Lower leg skin (tissue), 4 donors: ENCODE data around the gene XRCC2. TPM values are rescaled to one million over a fixed set of nuclear protein-coding genes. Genes with fewer than 3 reads are reported as not detected.

ENCODE experiments used
- DNase-seq, 2 donors: peaks; one replicate each; pipeline ENCODE4 v3.0.0-alpha.2; 2019; ENCODE audit warnings: low spot score in 2 of 2
- H3K4me3 ChIP-seq: fragments of 200-600 bp; sonication (generic); 2 replicates; pipeline ENCODE4 v1.5.1; 2017; ENCODE audit warnings: mild to moderate bottlenecking, low read depth; ENCODE audit not compliant: poor library complexity, severe bottlenecking
- POLR2A ChIP-seq, 2 donors: fragments of 450-650 bp; IDR thresholded peaks; one replicate each; pipeline ENCODE4 v1.6.1; 2016 to 2017; ENCODE audit warnings: antibody characterized with exemption in 2 of 2, mild to moderate bottlenecking in 1 of 2, moderate library complexity in 1 of 2
- WGBS, 2 donors: methylation state at CpG; one replicate each; pipeline ENCODE4 v1.1.5; 2018; 5-methylcytosine and 5-hydroxymethylcytosine counted together
- intact Hi-C: fragments of 100-400 bp; cut with DNase I; formaldehyde crosslinking; loops from one replicate; pipeline ENCODE4 v1.15.0; 2023; ENCODE audit warnings: low total_unique reads
- total RNA-seq, 4 donors: library from RNA; depleted of rRNA; stranded (reverse); fragments of >200 nt; gene quantifications; one replicate each; pipeline ENCODE4 v1.1.0, GENCODE V29; 2016
- TF ChIP-seq, protein P1 (sequence below), 3 donors: fragments of 450-650 bp; IDR thresholded peaks; one replicate each; pipeline ENCODE4 v1.5.1; 2016; ENCODE audit warnings: antibody characterized with exemption in 3 of 3, mild to moderate bottlenecking in 3 of 3, moderate library complexity in 2 of 3

XRCC2 gene
- total RNA-seq, 4 donors from 2014 or later: 0.25 to 1.1 (median 0.81) TPM

DNA sequence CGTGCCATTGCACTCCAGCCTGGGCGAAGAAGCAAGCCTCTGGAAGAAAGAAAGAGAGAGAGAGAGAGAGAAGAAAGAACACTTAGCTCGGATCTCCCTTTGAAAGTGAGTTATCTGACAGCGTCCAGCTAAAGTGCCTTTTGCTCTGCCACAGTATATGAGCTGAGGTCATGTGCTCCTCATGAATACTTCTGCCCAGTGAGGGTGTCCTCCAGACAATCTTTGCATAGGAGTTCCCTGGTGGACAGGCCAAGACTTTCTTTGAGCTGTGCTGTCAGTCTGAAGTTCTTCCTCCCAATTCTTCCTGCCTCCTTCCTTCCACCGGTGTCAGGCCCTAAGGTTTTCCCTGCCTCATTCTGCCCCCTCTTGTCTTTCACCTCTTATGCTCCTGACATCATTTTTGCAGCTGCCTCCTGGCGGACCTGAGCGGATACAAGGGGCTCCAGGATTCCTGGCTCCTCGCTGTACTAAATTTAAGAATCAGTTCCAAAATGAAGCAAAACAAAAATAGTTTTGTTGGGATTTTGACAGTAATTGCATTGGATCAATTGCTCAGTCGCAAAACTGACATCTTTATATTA lies 31.9 kb downstream of the XRCC2 start:
- intact Hi-C loops: no loop called here
- 83 to 84% methylated on average over 9 of the region's 9 CpGs for WGBS, 2 donors
- TF ChIP-seq POLR2A (IDR thresholded peaks at IDR 0.05): no peak
- TF ChIP-seq, protein P1, sequence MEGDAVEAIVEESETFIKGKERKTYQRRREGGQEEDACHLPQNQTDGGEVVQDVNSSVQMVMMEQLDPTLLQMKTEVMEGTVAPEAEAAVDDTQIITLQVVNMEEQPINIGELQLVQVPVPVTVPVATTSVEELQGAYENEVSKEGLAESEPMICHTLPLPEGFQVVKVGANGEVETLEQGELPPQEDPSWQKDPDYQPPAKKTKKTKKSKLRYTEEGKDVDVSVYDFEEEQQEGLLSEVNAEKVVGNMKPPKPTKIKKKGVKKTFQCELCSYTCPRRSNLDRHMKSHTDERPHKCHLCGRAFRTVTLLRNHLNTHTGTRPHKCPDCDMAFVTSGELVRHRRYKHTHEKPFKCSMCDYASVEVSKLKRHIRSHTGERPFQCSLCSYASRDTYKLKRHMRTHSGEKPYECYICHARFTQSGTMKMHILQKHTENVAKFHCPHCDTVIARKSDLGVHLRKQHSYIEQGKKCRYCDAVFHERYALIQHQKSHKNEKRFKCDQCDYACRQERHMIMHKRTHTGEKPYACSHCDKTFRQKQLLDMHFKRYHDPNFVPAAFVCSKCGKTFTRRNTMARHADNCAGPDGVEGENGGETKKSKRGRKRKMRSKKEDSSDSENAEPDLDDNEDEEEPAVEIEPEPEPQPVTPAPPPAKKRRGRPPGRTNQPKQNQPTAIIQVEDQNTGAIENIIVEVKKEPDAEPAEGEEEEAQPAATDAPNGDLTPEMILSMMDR (IDR thresholded peaks at IDR 0.05): no peak
- DNase-seq: no peak
- no peak overlapping the region for H3K4me3 ChIP-seq

DNA sequence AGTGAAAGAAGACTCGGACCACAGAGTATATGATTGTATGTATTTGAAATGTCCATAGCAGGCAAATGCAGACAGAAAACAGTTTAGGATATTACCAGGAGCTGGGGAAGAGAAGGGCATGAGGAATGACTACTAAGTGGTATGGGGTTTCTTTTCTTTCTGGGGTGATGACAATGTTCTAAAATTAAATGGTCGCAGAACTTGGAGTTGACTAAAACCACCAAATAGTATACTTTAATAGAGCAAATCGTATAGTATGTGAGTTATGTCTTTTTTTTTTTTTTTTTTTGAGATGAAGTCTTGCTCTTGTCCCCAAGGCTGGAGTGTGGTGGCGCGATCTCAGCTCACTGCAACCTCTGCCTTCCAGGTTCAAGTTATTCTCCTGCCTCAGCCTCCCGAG lies 34.6 kb downstream of the XRCC2 start:
- H3K4me3 ChIP-seq: no peak overlapping the region
- TF ChIP-seq POLR2A (IDR thresholded peaks at IDR 0.05): no peak
- TF ChIP-seq, protein P1 (IDR thresholded peaks at IDR 0.05): no peak
- no peak for DNase-seq
- intact Hi-C loops: no loop called here
- 94% methylated on average over 6 of the region's 6 CpGs for WGBS, 2 donors

DNA sequence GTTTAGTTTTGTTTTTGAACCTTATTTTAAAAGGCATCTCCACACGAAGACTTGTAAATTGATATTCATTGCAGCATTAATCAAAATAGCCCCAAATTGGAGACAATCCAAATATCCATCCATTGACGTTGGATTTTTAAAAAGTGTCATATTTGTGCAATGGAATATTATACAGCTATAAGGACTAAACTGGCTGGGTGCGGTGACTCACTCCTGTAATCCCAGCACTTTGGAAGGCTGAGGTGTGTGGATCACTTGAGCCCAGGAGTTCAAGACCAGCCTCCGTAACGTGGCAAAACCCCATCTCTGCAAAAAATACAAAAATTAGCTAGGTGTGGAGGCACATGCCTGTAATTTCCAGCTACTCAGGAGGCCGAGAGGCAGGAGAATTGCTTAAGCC lies 35.1 kb downstream of the XRCC2 start:
- WGBS, 2 donors: 72 to 77% methylated on average over 6 of the region's 6 CpGs
- no peak for DNase-seq
- intact Hi-C loops: no loop called here
- H3K4me3 ChIP-seq: no peak overlapping the region
- TF ChIP-seq, protein P1 (IDR thresholded peaks at IDR 0.05): no peak
- no peak for TF ChIP-seq POLR2A (IDR thresholded peaks at IDR 0.05)

DNA sequence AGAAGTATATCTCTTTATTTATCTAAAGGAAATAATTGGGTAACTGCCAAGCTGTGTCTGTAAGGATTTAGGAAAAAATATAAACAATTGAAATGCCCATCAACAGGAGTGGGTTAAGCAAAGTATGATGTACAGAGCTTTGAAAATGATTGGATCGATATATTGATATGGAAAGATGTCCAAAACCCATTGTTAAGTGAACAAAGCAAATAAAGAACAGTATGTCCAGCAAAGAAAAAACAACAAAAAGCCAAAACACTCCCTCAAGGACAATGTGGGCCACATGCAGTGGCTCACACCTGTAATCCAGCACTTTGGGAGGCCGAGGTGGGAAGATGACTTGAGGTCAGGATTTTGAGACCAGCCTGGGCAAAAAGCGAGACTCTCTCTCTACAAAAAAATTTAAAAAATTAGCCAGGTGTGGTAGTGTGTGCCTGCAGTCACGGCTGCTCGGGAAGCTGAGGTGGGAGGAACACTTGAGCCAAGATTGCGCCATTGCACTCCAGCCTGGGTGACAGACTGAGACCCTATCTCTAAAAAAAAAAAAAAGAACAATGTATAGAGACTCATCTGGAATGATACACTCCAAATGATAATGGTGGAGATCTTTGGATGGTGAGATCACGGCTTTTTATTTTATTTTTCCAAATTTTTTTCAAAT lies 37.9 kb downstream of the XRCC2 start:
- intact Hi-C loops: no loop called here
- DNase-seq: no peak
- TF ChIP-seq POLR2A (IDR thresholded peaks at IDR 0.05): no peak
- TF ChIP-seq, protein P1 (IDR thresholded peaks at IDR 0.05): no peak
- no peak overlapping the region for H3K4me3 ChIP-seq
- 76% methylated on average over 7 of the region's 7 CpGs for WGBS, 2 donors

DNA sequence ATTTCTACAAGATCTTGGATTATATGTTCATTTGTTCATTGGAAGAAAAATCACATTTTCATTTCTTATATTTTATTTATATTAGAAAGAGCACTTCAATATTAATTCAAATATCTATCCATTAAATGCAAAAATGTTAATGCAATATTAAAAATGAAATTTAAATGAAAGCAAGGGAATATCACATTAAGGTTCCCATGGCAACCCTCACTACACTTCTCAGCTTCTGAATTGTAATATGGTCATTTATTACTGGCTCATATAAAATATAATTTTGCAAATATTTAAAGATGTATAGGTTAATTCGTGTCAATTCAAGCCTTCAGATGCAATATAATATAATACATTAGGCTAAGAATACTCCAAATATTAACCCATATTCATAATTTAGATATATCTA lies 38.8 kb downstream of the XRCC2 start:
- intact Hi-C loops: no loop called here

More for the DNA sequence above, 38.8 kb downstream of the XRCC2 start:
- DNase-seq: no peak
- TF ChIP-seq, protein P1 (IDR thresholded peaks at IDR 0.05): no peak
- TF ChIP-seq POLR2A (IDR thresholded peaks at IDR 0.05): no peak
- H3K4me3 ChIP-seq: no peak overlapping the region
- 82 to 83% methylated on average over 1 of the region's 1 CpG for WGBS, 2 donors
